ENCODE measurements around the gene DMWD. TPM values are rescaled to one million over a fixed set of nuclear protein-coding genes. Genes with fewer than 3 reads are reported as not detected.
A peak's percentile ranks its signal among the peaks of the same experiment; 100 is the strongest.

Gene DMWD
- total and polyA plus RNA-seq, 2 of the 13 experiments (the other 11 are each of a cell fraction or from before 2014, with no cell fraction given): 10.3 to 14.9 TPM

DNA sequence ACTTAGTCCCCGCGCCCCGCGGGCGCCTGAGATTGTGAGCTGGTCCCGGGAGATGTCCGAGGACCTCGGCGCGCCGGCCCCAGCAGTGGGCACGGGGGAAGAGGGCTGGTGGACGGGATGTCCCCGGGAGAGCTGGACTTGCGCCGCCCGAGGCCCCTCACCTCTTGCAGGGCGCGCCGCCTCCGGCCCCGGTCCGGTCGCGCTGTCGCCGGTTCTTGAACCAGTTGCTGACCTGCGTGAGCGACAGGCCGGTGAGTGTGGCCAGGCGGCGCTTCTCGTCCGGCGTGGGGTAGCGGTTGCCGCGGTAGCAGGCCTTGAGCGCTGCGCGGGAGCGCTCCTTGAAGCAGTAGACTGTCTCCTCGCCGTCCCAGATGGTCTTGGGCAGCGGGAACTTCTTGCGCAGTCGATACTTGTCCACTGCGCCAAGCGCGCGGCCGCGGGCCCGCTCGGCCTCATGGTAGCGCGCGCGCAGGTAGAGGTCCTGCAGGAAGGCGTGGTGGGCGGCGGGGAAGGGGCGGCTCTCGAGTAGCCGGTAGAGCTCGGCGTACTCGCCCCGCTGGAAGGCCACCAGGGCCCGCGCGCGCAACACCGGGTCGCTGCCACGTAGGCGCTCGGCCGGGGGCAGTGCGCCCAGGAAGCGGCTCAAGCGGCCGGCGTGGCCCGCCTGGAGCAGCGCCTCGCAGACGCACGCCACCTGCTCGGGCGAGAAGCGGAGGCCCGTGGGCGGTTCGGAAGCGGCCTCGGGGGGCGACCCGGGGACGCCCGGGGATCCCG lies 24.6 kb downstream of the DMWD start (continued):
- TF ChIP-seq, protein P1, sequence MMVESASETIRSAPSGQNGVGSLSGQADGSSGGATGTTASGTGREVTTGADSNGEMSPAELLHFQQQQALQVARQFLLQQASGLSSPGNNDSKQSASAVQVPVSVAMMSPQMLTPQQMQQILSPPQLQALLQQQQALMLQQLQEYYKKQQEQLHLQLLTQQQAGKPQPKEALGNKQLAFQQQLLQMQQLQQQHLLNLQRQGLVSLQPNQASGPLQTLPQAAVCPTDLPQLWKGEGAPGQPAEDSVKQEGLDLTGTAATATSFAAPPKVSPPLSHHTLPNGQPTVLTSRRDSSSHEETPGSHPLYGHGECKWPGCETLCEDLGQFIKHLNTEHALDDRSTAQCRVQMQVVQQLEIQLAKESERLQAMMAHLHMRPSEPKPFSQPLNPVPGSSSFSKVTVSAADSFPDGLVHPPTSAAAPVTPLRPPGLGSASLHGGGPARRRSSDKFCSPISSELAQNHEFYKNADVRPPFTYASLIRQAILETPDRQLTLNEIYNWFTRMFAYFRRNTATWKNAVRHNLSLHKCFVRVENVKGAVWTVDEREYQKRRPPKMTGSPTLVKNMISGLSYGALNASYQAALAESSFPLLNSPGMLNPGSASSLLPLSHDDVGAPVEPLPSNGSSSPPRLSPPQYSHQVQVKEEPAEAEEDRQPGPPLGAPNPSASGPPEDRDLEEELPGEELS (CRISPR knock-in tag; IDR thresholded peaks at IDR 0.05): no peak
- TF ChIP-seq SKI (IDR thresholded peaks at IDR 0.05; ENCODE audit: partially characterized antibody): no peak
- TF ChIP-seq ZNF709 (CRISPR knock-in tag; IDR thresholded peaks at IDR 0.05): 0 out of 2 replicates have a peak, but pooled peaks have one; percentile 18
- TF ChIP-seq ATF7-NPFF (CRISPR knock-in tag; IDR thresholded peaks at IDR 0.05; ENCODE audit: low read depth): peak; percentile 60; the same call in 1 of the 2 replicates
- TF ChIP-seq ZBTB42 (CRISPR knock-in tag; IDR thresholded peaks at IDR 0.05): 0 out of 2 replicates have a peak, but pooled peaks have one; percentile 55
- no peak for TF ChIP-seq ZNF7 (CRISPR knock-in tag; IDR thresholded peaks at IDR 0.05)
- TF ChIP-seq MBD4 (IDR thresholded peaks at IDR 0.05; ENCODE audit: borderline replicate concordance, low read length): no peak
- TF ChIP-seq NFE2 (CRISPR knock-in tag; IDR thresholded peaks at IDR 0.05): no peak
- no peak; the same call in 1 of the 2 replicates for TF ChIP-seq ZNF292 (CRISPR knock-in tag; IDR thresholded peaks at IDR 0.05; ENCODE audit: borderline replicate concordance, low read depth)
- no peak for TF ChIP-seq SSRP1 (CRISPR knock-in tag; IDR thresholded peaks at IDR 0.05)
- peak; percentile 37; the same call in 1 of the 2 replicates for TF ChIP-seq ZNF503 (CRISPR knock-in tag; IDR thresholded peaks at IDR 0.05)
- no peak for TF ChIP-seq MTA3 (CRISPR knock-in tag; IDR thresholded peaks at IDR 0.05)
- TF ChIP-seq MTERF4 (CRISPR knock-in tag; IDR thresholded peaks at IDR 0.05): peak; percentile 73; the same call in 1 of the 2 replicates
- TF ChIP-seq YY1 (IDR thresholded peaks at IDR 0.05; ENCODE audit: insufficient read depth, insufficient replicate concordance, low read depth, low read length): no peak
- TF ChIP-seq BORCS8-MEF2B (CRISPR knock-in tag; IDR thresholded peaks at IDR 0.05): peak; percentile 54; the same call in 1 of the 2 replicates
- no peak for TF ChIP-seq ZNF383 (CRISPR knock-in tag; IDR thresholded peaks at IDR 0.05; ENCODE audit: borderline replicate concordance)
- TF ChIP-seq SCMH1 (CRISPR knock-in tag; IDR thresholded peaks at IDR 0.05; ENCODE audit: borderline replicate concordance): no peak
- TF ChIP-seq, protein P2, sequence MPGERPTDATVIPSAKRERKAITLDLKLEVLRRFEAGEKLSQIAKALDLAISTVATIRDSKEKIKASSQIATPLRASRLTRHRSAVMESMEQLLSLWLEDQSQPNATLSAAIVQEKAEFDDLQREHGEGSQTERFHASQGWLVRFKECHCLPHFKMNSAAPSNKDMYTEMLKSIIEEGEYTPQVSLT (CRISPR knock-in tag; IDR thresholded peaks at IDR 0.05; ENCODE audit: borderline replicate concordance, low read depth): no peak
- no peak for TF ChIP-seq GLI4 (CRISPR knock-in tag; IDR thresholded peaks at IDR 0.05; ENCODE audit: borderline replicate concordance)
- peak; percentile 67 for TF ChIP-seq TAF1 (CRISPR knock-in tag; IDR thresholded peaks at IDR 0.05)
- TF ChIP-seq ZNF205 (CRISPR knock-in tag; IDR thresholded peaks at IDR 0.05): no peak
- TF ChIP-seq, protein P3, sequence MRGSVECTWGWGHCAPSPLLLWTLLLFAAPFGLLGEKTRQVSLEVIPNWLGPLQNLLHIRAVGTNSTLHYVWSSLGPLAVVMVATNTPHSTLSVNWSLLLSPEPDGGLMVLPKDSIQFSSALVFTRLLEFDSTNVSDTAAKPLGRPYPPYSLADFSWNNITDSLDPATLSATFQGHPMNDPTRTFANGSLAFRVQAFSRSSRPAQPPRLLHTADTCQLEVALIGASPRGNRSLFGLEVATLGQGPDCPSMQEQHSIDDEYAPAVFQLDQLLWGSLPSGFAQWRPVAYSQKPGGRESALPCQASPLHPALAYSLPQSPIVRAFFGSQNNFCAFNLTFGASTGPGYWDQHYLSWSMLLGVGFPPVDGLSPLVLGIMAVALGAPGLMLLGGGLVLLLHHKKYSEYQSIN (CRISPR knock-in tag; IDR thresholded peaks at IDR 0.05; ENCODE audit: borderline replicate concordance): no peak
- no peak for TF ChIP-seq PAF1 (CRISPR knock-in tag; IDR thresholded peaks at IDR 0.05)
